CD1c-positive myeloid dendritic cell (primary cell): ENCODE measurements around the gene RABEP1.

ENCODE experiments used
- DNase-seq: peaks from one replicate; pipeline ENCODE4 v3.0.0-alpha.2; 2016; ENCODE audit errors: extremely low spot score

The RABEP1 gene

GRCh38 chr17:5364156-5364555, 82.1 kb downstream of the RABEP1 start:
- DNase-seq: no peak

GRCh38 chr17:5364696-5365095, 82.6 kb downstream of the RABEP1 start:
- DNase-seq: no peak

DNA sequence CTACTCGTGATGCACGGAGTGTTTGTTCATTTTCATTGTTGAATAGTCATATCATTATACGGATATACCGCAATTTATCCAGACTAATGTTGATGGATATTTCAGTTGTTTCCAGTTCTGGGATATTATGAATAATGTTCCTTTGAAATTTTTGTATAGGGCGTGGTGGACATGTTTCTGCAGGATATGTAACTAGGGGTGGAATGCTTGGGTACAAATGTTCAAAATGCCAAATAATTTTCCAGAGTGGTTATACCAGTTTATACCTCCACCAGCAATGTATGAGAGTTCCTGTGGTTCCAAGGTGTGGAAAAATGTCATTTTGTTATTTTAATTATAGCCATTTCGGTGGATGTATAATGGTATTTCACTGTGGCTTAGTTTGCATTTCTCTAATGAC, 83.7 kb downstream of the RABEP1 start:
- DNase-seq: no peak

DNA sequence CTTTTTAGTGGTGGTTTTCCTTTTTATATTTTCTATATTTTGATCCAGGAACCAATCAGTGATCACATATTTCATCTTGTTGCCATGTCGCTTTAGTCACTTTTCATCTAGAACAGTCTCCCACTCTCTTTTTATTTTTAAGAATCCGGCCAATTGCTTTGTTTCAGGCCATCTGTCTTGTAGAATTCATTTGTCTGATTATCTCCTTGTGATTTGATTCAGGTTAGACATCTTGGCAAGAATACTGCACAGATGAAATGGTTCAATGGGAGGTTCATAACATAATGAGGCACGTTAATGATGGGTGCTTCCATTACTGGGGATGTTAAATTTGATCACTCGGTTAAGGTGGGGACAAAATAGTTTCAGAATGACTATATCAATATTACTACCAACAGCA, 88.3 kb downstream of the RABEP1 start:
- DNase-seq: no peak

DNA sequence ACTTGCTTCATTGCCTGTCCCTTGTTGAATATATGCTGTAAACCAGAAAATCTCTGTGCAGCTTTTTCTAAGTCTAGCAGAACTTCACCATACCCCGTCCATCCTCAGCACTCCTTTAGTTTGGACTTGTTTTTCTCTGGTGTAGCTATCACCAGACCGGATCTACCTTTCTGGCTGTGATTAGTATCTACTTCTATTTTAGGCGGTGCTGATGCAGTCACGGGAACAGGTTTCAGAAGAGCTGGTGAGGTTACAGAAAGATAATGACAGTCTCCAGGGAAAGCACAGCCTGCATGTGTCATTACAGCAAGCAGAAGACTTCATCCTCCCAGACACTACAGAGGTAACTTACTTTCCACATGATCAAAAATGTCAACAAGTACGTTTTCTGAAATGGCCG, 91.0 kb downstream of the RABEP1 start:
- DNase-seq: no peak

GRCh38 chr17:5378566-5379207, 96.6 kb downstream of the RABEP1 start:
- DNase-seq: no peak

DNA sequence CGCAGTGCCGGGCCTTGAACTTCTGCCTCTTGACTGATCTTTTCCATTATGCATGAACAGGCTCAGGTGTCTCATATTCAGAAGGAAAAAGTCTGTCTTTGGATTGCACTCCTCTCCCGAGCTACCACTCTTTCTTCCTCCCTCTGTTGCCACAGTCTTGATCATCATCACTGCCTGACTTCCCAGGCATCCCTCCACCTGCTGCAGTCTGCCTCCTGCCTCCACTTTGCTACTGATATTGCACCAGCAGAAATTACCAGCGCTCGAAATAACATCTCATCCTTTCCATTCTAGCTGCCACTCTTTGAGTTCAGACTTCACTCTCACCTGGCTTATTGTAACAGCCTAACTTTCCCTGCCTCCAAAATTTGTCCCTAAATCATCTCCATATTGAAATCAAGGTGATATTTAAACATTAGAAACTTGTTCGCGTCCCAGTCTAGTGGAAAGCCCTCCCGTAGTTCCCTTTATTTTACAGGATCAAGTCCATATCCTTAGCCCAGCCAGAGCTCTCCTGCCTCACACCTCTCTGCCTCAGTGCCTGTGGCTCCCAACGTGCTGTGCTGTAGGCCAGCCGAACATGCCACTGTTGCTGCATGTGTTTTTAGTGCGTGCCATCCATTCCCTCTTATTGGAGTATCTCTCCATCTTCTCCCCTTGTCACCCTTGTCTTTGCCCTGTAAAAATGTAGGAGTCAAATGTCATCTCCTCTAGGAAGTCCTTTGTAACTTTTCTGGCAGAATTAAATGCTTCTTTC, 97.4 kb downstream of the RABEP1 start:
- DNase-seq: no peak

DNA sequence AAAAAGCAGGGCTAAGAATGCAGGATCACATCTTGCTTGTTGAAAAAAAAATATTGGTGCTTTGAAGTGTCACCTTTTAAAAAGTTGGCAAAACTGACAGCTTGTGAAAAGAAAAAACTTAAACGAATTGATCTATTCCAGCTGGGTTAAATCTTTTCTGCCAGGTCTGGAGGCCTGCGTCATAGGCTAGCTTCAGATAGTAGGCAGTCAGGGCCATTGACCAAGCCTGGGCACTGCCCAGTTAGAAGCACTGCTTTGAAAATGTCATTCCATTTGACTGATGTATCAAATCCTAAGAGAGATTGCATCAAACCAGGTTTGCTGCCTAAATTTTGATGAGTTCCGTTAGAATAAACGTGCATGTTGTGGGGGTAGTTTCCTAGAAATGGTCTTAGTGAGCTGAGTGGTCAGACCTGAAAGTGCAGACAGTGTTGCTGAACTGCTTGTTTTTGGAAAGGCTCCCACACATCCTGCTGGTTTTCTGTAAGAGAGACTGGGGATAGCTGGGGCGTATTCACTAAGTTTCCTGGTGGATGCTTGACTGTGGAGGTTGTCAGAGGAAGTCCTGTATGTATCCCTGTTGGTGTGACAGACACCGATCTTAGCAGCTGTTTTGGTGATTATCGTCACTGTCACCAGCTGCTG, 98.5 kb downstream of the RABEP1 start:
- no peak for DNase-seq

GRCh38 chr17:5381542-5381941, 99.5 kb downstream of the RABEP1 start:
- no peak for DNase-seq

DNA sequence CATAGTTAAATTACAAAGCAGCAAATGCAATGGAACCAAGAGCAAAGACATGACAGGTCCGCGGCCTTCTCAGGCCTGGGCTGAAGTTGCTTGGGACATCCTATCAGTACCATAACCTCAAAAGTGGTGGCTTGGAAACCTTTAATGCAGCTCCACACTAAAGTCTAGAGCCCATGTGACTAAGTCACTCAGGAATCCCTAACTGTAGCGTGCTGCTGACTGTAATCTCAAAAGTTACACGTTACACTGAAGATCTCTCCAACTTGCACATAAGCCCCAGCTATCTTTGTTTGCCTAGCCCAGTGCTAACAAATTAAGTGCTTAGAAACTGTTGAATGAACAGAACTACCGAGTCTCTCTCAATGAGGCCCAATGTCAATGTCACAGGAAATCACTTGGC, 109.6 kb downstream of the RABEP1 start:
- DNase-seq: no peak

DNA sequence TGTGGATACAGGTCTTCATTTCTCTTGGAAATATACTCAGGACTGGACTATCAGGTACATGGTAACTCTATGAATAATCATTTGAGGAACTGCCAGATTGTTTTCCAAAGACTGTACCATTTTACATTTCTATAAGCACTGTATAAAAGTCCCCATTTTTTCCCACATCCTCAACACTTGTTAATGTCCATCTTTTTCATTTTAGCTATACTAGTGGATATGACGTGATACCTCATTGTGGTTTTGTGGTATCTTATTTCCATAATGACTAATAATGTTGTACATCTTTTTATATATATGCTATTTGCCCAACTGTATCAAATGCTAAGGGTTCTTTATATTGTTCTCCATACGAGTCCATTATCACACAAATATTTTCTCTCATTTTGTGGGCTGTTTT, 114.5 kb downstream of the RABEP1 start:
- DNase-seq: no peak

GRCh38 chr17:5399767-5400166, 117.7 kb downstream of the RABEP1 start:
- no peak for DNase-seq

DNA sequence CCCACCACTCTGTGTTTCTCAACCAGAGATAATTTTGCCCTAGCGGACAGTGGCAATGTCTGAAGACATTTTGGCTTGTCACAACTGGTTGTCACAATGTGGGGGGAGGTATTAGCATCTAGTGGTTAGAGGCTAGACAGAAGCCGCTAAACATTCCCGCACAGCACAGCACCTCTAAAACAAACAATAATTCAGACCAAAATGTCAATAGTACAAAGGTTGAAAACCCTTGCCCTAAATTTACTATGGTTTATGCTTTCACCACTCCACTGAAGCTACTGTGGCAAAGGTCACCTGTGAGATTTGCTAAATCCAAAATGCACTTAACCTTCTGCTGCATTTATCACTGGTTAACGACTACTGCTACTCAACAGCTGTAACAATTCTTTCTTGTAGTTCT, 123.3 kb downstream of the RABEP1 start:
- no peak for DNase-seq

DNA sequence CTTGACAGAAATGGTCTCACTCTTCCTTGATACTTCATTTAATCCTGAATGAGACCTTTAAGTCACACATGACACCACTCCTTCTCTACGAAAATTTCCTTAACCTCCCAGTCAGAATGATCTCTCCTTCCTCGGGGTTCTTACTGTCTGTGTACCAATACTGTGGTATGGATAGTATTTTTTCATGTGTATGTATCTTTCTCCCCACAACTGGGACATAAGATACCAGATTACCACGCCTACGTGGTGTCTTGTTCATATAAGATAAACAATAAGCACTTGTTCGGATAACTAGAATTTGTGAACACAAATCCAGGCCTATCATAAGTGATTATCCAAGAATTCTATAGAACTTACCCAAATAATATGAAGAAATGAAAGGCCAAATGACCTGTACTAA, 126.1 kb downstream of the RABEP1 start:
- DNase-seq: no peak

- DNase-seq: no peak
Observed at GRCh38 chr17:5410594-5411272, 128.6 kb downstream of the RABEP1 start.

- no peak for DNase-seq
Observed at GRCh38 chr17:5413682-5414081, 131.6 kb downstream of the RABEP1 start.

DNA sequence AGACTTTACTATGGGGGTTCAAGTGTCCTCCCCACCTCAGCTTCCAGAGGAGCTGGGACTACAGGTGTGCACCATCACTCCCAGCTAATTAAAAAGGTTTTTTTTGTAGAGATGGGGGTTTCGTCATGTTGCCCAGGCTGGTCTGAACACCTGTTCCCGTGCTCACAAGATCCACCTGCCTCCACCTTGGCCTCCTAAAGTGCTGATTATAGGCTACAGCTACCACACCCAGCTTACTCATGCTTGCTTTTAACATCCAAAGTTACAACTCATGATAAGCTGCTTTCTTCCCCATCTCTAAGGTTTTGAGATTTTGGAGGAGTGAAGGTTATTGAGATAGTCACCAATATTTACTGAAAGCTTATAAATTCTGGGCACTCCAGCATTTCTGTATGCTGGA, 134.8 kb downstream of the RABEP1 start:
- DNase-seq: no peak

GRCh38 chr17:5418858-5419355, 136.8 kb downstream of the RABEP1 start:
- peak; percentile 80 for DNase-seq

- peak; percentile 98 for DNase-seq
Observed at GRCh38 chr17:5419356-5419958, 137.4 kb downstream of the RABEP1 start, which contains the start of gene NUP88. Gene NUP88 (minus strand): TSS chr17:5419662. CDS start chr17:5419650, 12 bp downstream.

DNA sequence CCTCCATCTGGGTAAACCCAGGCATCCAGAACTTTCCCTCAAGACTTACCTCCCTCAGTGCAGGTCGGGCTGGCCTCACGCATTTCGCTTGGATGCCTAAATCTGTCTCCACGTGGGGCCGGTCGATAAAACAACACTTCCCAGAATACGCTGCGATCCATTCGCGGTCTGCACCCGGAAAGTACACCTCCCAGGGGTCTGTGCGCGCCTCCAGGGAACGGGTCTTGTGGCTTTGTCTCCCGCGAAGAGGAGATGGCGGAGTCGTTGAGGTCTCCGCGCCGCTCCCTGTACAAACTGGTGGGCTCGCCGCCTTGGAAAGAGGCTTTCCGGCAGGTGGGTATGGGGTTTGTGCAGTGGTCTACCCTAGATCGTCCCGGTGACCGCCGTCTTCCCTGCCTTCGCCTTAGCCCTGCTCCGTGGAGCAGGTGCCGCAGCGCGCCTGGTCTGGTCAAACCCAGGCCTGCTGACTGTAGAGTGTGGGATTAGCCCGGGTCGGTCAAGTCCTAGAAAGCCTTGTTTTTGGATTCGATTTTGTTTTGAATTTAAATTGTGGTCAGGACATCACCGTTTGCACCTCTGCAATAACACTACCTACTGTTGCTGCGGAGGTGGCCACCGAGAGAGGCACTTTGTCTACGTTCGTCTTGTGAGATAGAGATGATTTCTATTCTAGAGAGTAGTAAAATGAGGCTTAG, 138.0 kb downstream of the RABEP1 start, which contains the start of gene RPAIN:
Gene RPAIN, plus strand, starts transcription at position 224 of the 695 bp plus-strand sequence. Its CDS starts 29 bp downstream, at position 253.
- peak; percentile 92 for DNase-seq

GRCh38 chr17:5422505-5422904, 140.4 kb downstream of the RABEP1 start:
- no peak for DNase-seq
